GM03348 (cell line): ENCODE results near the gene TEKT3.

Experiments
- DNase-seq: peaks from one replicate; pipeline ENCODE4 v3.0.0; 2012; ENCODE audit warnings: low spot score

Gene TEKT3

DNA sequence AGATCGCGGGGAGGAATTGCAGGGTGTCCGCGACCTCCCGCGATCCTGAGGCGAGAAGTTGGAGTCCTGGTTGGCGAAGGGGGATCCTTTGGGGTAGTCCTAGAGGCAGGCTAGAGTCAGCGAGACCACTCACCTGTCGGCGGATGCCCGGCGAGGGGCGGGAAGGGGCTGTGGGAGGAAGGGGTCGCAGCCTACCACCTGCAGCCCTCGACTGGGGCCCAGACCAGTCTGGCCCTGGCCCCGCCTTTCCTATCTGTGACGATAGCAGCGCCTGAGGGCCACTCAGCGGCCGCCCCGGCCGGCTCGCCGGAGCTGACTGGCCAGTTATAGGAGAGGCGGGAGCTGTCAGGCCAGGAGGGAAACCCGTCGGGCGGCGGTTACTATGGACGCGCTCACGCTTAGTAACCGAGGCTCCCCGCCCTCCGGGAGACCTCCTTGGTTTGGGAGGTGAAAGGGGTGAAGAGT lies at the start of gene TEKT3:
Gene TEKT3 (minus strand): TSS at position 213 of the 465 bp plus-strand sequence. CDS start 10,012 bp downstream, outside the sequence.
- DNase-seq = peak; percentile 60

DNA sequence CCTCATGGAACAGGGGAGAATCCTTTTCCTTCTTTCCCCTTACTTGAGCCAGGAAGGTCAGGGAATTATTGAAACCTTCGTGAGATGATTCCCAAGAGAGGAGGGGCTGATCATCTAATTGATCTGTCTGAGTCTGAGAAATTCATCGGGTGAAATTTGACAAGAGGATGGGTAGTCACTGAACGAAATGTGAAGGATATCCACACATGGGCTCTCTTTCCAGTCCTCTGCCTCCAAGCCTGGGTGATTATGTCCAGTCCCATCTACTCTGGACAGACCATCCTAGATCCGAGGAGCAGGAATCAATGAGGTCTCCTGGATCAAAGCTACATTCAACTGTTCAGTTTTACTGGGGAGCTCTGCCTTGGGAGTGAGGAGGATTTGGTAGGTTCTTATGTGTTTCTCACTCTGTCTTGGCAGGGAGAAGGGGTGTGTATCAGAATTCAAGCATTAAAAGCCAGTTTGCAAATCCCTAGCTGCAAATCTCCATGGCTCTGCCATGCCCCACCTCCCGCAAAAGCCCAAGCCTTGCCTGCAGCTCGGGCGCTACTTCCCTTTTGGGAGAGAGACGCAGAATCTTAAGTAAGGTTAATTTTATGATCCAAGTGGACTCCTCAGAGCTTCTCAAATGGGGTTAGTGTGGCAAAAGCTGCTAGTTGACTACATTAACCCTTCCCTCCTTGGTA lies 47.1 kb upstream of the TEKT3 start:
- no peak for DNase-seq

DNA sequence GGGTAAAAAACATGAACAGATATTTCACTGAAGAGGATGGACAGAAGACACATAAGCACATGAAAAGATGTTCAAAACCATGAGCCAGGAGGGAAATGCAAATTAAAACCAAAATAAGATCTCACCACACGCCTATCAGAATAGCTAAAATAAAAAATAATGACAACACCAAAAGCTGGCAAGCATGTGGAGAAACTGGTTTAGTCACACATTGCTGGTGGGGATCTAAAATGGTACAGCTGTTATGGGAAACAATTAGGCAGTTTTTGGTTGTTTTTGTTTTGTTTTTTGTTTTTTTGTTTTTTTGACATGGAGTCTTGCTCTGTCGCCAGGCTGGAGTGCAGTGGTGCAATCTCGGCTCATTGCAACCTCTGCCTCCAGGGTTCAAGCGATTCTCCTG lies 44.7 kb upstream of the TEKT3 start:
- no peak for DNase-seq

DNA sequence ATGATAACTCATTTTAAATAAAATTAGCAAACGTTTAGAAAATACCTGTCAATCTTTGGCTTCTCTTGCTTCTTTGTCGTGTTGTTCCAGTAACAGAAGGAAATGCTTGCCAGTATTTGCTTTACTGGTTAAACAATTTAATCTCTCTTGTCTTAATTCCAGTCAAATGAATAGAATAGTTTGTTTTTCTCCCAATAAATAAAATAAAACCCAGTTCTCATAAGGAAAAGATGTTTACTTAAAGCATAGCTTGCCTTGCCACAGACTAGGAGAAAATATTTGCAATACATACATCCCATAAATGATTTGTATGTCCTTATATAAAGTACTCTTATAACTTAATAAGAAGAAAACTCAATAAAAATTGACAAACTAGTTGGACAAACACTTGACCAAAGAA lies 43.9 kb upstream of the TEKT3 start:
- no peak for DNase-seq

DNA sequence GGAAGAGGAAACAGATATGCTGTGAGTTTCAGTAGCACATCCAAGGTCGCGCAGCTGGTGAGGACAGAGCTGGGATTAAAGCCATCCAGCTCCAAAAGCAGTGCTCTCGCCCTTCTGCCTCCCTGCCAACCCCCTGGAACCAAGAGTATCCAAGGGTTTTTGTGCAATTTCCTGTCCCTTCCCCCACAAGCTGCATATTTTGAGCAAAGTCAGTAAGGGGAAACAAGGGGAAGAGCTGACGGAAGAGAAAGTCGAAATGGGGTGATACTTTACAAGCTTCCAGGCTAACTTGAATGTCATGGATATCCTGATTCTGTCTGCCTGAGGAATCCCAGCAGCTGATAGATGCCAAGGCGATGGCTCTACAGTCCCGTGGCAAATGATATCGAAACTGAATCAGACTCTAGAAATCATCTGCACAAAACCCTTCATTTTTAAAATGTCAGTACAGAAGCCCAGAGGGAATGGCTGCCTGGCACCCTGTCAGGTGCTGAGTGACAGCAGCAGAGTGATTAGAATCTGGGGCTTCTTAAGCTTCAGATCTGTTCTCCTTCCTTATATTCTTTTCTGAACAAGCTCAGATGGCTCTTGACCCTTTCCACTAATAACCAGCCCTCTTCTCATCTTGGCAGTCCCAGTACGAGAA lies 42.9 kb upstream of the TEKT3 start:
- DNase-seq = peak; percentile 63

DNA sequence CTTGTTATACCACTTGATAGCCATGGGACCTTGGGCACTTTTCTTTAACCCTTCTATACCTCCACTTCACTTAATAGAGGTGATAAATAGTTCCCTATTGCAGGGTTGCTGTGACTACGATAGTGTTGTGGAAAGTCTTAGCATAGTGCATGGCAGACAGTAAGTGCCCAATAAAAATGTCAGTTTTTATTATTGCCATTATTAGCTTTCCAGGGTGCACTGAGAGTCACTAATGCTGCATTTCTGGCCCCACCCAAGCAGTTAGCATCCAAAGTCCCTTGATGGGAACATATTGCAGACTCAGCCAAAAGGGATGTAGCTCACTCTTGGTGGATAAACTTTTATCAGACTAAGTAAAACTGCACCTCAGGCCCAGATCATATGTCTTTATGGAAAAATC lies 41.5 kb upstream of the TEKT3 start:
- DNase-seq = no peak

DNA sequence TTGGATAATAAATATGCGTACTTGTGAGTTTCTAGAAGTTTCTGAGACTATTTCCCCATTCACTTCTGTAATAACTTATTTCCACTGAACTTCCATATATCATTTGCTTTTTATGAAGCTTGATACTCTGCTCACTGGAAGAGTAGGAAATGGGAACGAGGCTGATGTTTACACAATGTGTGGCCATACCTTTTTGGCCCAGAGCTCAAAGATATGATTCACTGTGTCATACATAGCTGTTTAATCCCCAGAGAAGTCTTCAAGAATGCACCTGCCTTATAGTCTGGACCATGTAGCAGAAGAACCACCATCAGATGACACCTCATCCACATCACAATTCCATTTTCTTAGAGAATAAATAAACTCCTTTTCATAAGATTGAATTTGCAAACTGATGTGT lies 40.3 kb upstream of the TEKT3 start:
- no peak for DNase-seq

DNA sequence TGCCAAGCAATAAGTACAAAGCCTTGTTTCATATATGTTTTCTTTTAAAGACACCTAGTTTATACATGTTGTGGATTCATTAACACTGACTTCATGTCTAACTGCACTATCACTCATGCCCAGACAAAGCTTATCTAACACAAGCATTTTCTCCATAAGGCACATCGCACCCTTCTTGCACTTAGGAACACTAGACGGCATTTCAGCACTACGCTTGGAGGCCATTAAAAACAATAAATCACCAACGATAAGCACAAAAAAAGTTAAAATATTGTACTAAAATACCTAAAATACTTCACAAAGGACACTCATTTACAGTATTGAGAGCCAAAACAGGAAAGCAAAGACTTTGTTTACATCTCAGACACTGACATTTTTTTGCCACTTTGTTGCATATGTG lies 39.0 kb upstream of the TEKT3 start:
- DNase-seq = no peak

DNA sequence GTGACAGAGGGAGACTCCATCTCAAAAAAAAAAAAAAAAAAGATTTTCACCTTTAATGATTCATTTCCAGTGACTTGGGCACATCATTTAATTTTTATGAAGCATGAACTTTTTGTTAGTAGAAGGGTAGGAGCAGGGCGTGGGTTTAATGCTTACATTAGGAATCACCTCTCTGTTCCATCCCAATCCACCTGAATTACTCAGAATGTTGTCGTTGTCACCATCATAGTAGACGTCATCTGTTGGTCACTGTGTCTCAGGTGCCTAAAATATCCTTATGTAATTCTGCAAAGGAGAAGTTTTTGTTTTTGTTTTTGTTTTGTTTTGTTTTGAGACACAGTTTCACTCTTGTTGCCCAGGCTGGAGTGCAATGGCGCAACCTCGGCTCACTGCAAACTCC lies 38.3 kb upstream of the TEKT3 start:
- DNase-seq = no peak

DNA sequence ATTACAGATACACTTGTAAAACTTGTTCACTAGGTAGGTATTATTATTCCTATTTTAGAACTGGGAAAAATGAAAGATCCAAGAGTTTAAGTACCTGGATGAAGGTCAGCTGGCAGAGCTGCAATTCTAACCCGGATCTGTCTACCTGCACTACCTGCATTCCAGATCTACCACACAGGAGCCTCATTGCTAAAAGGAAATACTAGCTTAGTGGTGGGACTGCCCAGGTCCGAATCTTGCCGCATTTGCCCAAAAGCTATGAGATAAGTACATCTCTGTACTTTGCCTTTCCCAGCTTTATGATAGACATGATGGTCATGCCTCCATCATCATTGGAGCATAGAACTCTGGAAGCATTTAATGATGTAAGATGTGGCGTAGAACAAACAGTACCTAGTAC lies 36.8 kb upstream of the TEKT3 start:
- no peak for DNase-seq

DNA sequence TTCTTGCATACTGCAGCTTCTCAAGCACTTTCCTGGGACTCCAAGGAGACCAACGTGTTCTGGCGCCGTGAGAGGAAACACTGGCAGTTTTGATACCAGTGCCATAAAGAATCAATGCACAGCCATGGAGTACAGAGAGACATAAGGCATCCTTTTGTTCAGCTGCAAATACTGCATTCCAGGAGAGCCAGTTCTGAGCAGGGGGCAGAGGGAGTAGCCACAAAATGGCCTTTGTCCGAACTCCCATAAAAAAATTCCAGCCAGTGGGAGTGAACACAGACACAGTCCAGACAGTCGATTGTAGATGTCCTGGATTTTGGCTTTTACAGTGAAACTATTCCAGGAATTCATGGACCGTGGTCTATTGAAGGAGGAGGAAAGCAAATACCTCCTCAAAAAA lies 36.2 kb upstream of the TEKT3 start:
- DNase-seq = peak; percentile 80

DNA sequence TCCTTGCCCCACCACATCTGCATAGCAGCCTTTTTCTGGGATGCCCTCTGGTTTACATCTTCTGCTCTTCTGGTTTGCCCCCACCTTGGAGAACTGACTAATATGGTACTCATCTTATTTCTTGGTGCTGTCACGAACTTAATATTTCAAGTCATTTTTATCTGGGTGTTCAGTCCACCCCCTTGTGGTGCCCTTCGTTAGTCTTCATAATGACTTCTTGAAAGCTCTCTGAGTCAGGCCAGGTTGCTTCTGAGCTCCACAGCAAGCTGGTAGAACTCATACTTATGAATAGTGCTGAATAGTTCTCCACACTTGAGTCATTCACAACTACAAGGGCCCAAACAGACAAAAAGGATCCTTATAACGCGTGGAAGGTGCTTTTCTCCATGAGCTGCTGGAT lies 35.8 kb upstream of the TEKT3 start:
- DNase-seq = peak; percentile 68

DNA sequence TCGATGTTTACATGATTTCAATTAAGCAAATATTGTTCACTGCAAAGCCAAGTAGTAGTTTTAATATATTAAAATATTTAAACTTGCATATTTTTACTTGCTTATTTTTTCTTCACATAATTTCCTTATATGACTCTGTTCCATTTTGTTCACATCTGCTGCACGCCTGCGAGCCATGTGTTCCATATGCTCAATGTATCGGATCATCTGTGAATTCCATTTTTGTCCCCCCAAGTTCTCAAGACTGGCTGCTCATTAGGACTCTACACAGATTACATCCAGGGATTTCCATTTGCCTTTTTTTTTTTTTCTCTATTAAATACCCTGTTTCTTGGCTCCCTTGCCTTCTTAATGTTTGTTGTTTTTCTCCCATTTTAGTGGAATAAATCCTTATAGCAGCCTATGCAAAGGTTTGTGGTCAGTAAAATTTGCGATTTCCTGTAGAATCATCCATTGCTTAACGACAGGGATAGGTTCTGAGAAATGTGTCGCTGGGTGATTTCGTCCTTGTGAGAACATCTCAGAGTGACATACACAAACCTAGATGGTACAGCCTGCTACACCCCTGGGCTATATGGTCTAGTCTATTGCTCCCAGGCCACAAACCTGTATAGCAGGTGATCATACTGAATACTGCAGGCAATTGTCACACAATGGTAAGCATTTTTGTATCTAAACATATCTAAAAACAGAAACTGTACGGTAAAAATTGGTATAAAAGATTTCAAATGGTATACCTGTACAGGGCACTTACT lies 30.2 kb upstream of the TEKT3 start:
- DNase-seq = no peak

DNA sequence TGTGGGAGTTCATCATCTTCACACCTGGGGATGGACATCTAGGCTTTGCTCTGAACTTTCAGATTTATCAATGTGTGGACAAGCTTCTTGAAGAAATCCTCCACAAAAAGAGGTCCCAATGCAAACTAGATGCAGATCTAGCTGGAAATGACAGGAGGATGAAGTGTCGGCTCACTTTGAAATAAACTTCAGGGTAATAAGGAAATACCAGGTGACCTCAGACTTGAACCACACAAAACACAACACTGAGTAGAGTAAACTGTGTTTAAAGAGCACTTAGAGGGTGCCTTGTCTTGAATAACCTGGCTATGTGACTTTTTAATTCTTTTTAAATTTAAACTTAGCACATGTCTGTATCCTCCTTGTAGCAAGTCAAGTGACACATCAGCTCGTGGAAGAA lies 27.2 kb upstream of the TEKT3 start:
- DNase-seq = no peak

DNA sequence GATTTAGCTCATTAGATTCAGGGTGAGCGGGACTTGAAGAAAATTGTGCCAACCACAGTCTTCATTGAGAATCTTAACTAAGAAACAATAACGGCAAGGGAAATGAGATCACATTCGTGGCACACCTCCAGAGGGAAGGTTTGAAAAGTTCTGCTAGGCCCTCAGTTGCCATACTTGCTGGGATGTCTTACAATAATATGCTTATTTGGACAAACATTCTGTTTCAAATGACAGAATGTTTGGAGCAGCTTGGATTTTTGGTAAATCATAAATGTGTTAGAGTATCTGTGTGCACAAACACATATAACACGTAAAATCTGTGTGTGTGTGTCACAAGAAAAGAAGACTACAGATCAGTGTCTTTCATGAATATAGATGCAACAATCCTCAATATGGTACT lies 24.6 kb upstream of the TEKT3 start:
- no peak for DNase-seq

DNA sequence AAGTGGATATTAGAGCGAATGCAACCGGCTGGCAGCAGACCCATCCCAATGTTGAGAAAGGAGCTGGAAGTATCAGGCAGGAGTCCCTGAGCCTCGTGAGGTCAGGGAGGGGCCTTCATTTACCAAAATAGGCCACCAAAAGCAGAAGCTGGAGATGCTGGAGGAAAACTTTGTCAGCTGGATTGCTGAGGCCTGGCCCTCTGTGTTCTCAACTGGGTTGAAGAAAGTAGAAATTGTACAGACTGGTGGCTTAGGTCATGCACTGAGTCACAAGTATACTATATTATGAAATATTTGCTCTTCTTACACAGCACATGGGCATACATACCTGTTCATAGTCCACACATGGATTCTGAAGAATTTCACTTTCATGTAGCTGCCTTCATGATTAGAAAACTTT lies 23.2 kb upstream of the TEKT3 start:
- no peak for DNase-seq

DNA sequence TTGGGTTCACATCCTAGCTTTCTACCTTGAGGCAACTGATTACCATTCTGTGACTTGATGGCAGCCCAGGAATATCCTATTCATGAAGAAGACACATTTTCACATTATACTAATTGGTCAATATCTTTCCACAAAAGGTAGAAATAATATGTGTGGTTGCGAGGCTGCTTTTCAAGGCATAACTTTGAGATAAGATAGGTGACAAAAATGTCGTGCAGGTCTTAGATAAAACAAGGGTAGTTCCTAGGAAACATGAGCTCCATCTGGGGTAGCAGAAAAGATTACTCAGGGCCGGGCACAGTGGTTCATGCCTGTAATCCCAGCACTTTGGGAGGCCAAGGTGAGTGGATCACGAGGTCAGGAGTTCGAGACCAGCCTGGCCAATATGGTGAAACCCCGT lies 22.3 kb upstream of the TEKT3 start:
- DNase-seq = no peak

DNA sequence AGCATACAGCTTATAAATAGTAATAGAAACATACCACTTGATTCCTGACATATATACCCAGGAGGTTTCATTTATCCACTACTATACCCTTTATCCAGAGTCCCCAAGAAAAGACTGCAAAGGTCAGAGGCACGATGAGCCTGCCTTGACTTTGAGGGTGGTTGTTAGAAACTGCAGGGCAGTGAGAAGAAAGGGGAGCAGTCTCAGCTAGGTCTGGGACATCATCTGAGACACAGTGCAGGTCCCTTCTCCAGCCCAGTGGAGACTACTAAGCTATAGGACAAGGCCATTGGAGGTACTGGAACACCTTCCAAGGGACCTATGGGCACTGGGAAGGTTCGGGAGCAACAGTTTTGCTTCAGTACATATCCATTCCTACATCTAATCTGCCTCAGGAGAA lies 20.2 kb upstream of the TEKT3 start:
- DNase-seq = no peak

DNA sequence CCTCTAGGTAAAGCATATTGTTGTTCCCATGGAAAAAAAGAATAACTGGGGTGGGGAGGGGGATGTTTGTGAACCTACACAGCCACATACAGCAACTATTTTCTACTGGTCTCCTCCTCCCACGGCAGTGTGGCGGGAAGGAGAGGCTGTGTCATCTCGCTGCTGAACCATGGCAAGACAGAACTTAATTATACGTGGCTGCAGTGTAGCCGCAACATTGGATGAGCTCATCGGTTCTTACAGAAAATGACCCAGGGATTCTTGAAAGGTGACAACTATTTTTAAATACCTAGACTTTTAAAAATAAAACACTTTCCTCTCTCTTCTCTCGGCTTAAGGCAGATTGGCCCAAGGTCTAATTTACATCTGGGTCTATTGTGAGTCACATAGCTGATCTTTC lies 19.8 kb upstream of the TEKT3 start:
- DNase-seq = no peak

DNA sequence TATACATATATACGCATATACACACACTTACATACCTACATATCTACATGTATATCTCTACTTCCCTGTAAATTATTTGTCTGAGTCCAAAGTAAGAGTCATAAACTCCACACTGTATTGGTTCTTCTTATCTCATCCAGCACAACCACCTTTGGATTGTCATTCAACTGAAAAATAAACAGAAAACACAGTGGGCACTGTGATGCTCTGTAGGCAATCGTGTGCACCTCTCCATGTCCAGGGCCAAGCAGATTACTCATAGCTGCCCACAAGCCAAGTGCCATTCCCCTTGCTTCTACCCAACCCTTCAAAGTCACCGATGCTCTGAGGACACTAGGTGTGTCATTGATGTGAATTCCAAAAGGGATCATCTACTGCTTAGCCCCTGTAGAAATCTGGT lies 12.9 kb upstream of the TEKT3 start:
- DNase-seq = no peak

DNA sequence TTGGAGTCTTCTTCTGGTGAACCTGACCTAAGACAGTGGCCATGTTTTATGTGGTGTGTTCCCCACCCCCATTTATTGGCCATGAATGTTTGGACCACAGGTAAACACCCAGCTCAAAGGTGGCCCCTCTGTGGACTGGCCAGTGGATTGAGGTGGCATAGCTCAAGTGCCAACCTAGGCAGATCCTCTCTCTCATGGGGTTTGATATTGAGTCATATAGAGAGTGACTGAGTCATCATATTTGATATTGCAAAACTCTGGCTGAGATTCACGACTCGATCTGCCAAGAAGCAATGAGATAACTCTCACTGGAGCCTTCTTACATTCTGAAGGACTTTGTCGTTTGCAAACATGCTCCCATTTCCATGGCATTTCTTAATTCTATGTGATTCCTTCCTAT lies 10.5 kb upstream of the TEKT3 start:
- DNase-seq = peak; percentile 86

DNA sequence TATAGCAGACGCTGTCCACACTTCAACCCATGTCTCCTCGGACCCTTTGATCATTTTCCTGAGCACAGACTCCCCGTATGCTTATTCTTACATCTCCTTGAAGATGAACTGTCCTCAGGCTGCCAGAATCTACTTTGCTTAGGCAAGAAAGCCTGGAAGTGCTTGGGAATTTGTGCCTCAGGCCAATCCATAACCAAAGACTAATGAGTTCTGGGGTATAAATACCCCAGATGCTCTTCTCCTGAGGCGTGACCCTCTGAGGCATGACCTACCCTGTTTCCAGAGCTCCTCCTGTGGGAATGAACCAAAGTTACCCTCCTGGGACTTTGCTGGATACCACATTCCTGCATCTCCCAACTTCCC lies 10.1 kb upstream of the TEKT3 start:
- no peak for DNase-seq

DNA sequence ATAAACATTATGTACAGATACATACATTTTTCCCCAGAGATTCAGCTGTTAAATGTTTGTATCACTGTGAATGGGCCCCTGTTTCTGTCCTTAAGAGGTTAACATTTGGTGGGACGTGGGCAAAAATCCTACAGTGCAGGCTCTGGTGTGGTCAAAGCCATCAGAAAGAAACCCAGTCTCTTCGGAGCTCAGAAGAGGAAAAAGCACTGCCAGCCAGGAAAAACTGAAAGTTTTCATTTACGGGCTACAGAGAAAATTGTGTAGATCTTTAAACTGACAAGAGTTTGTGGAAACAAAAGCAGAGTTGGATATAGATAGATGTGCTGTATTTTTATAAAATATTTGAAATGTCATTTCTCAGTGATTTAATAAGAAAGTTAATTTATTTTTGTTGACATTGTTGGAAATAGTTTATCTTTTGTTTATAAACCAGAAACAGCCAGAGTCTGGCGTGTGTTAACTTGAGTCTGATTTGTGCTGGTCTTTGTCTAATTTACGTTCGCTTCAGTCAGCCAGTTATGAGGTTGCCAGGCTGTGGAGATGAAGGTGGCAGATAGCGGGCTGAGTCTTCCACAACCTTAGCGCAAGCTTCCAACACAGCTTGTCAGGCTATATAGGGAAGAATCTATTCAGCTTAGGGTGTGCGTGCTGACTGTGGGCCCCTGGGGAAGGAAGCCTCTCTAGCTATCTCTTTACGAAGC lies 9.5 kb upstream of the TEKT3 start:
- no peak for DNase-seq
